IMR-90 (cell line): ENCODE results near the gene COX19. TPM values are rescaled to one million over a fixed set of nuclear protein-coding genes. Genes with fewer than 3 reads are reported as not detected.

Experiments
- ATAC-seq: fragments of 200-7000 bp; cut with Tn5 transposase; 2 replicates; pipeline ENCODE4 v1.9.1; 2020; ENCODE audit warnings: low read depth, mild to moderate bottlenecking, moderate library complexity
- BruUV-seq: library from RNA; stranded (reverse); fragments of 400-500 nt; replicated peaks from 2 replicates; lab custom pipeline; 2021; lab: Mats Ljungman, UMichigan
- CTCF ChIA-PET: fragments of 300-600 bp; formaldehyde crosslinking; extraction: SDS; loops from one replicate; lab custom pipeline; 2021; ENCODE audit warnings: antibody characterized with exemption; lab: Yijun Ruan, JAX
- POLR2A ChIA-PET: fragments of 300-600 bp; sonication (Branson Sonifier 250); formaldehyde crosslinking; loops from one replicate; lab custom pipeline; 2022; ENCODE audit warnings: antibody characterized with exemption; ENCODE audit not compliant: unreplicated experiment; lab: Charles Lee
- DNase-seq: peaks from one replicate; pipeline ENCODE4 v3.0.0; 2013
- H2AFZ ChIP-seq: replicated peaks from 2 replicates; pipeline ENCODE3; 2013; ENCODE audit warnings: low read length, mild to moderate bottlenecking; ENCODE audit not compliant: poor library complexity
- H2AK5ac ChIP-seq: 2 replicates; pipeline ENCODE4 v1.6.1; 2013; ENCODE audit warnings: low read depth, low read length, inconsistent platforms
- H2AK9ac ChIP-seq: replicated peaks from 2 replicates; pipeline ENCODE3; 2013; ENCODE audit warnings: mild to moderate bottlenecking, low read depth, low read length, moderate library complexity; ENCODE audit not compliant: poor library complexity
- H2BK120ac ChIP-seq: 2 replicates; pipeline ENCODE4 v1.6.1; 2013; ENCODE audit warnings: low read depth, low read length, inconsistent platforms
- H2BK15ac ChIP-seq: 3 replicates; pipeline ENCODE4 v1.6.1; 2013; ENCODE audit warnings: low read depth, low read length, inconsistent platforms
- H2BK20ac ChIP-seq: 2 replicates; pipeline ENCODE4 v1.6.1; 2013; ENCODE audit warnings: low read depth, mild to moderate bottlenecking, inconsistent platforms, low read length, moderate library complexity
- H2BK5ac ChIP-seq: 2 replicates; pipeline ENCODE4 v1.6.1; 2013; ENCODE audit warnings: mild to moderate bottlenecking, low read depth, low read length, inconsistent platforms; ENCODE audit not compliant: poor library complexity, severe bottlenecking
- H3K14ac ChIP-seq: replicated peaks from 2 replicates; pipeline ENCODE4 v1.6.1; 2013; ENCODE audit warnings: low read depth, low read length, inconsistent platforms
- H3K18ac ChIP-seq: 2 replicates; pipeline ENCODE4 v1.6.1; 2013; ENCODE audit warnings: low read depth, low read length, control low read depth
- H3K23ac ChIP-seq: 2 replicates; pipeline ENCODE4 v1.6.1; 2013; ENCODE audit warnings: low read depth, low read length, inconsistent platforms
- H3K27ac ChIP-seq: 2 replicates; pipeline ENCODE4 v1.5.1; 2013; ENCODE audit warnings: mild to moderate bottlenecking, control low read depth, low read length; ENCODE audit not compliant: insufficient read depth
- H3K27me3 ChIP-seq: 2 replicates; pipeline ENCODE4 v1.6.1; 2013; ENCODE audit warnings: low read length; ENCODE audit not compliant: control insufficient read depth, insufficient read depth
- H3K36me3 ChIP-seq: 2 replicates; pipeline ENCODE4 v1.6.1; 2013; ENCODE audit warnings: low read length, mixed read lengths; ENCODE audit not compliant: control insufficient read depth, insufficient read depth
- H3K4ac ChIP-seq: 2 replicates; pipeline ENCODE4 v1.6.1; 2013; ENCODE audit warnings: low read depth, low read length, inconsistent platforms
- H3K4me1 ChIP-seq: 2 replicates; pipeline ENCODE4 v1.6.1; 2013; ENCODE audit warnings: low read length, mixed read lengths; ENCODE audit not compliant: control insufficient read depth, insufficient read depth
- H3K4me2 ChIP-seq: 2 replicates; pipeline ENCODE4 v1.6.1; 2013; ENCODE audit warnings: low read depth, mild to moderate bottlenecking, control low read depth, low read length, moderate library complexity
- H3K4me3 ChIP-seq: 2 replicates; pipeline ENCODE4 v1.5.1; 2013; ENCODE audit warnings: low read depth, mild to moderate bottlenecking, control low read depth, low read length, moderate library complexity; ENCODE audit not compliant: insufficient read depth
- H3K56ac ChIP-seq: 2 replicates; pipeline ENCODE4 v1.6.1; 2013; ENCODE audit warnings: low read length, inconsistent platforms; ENCODE audit not compliant: insufficient read depth; ENCODE audit errors: extremely low read depth
- H3K79me1 ChIP-seq, 2 experiments: 2 replicates each; pipeline ENCODE4 v1.6.1; 2013; ENCODE audit warnings: low read length in 2 of 2, inconsistent platforms in 1 of 2, low read depth in 1 of 2
- H3K9ac ChIP-seq: 2 replicates; pipeline ENCODE4 v1.6.1; 2013; ENCODE audit warnings: low read depth, low read length, control low read depth
- H3K9me1 ChIP-seq: 2 replicates; pipeline ENCODE4 v1.6.1; 2013; ENCODE audit warnings: low read length, inconsistent platforms; ENCODE audit not compliant: insufficient read depth
- H3K9me3 ChIP-seq: 2 replicates; pipeline ENCODE4 v1.6.1; 2013; ENCODE audit warnings: low read length; ENCODE audit not compliant: control insufficient read depth, insufficient read depth
- H4K20me1 ChIP-seq: 2 replicates; pipeline ENCODE4 v1.6.1; 2013; ENCODE audit warnings: low read length, inconsistent platforms; ENCODE audit not compliant: insufficient read depth
- H4K5ac ChIP-seq: 2 replicates; pipeline ENCODE4 v1.6.1; 2013; ENCODE audit warnings: mild to moderate bottlenecking, low read depth, low read length, control low read depth
- H4K8ac ChIP-seq, 2 experiments: 2 replicates each; pipeline ENCODE4 v1.6.1; 2013; ENCODE audit warnings: low read depth in 2 of 2, low read length in 2 of 2, control low read depth in 1 of 2, inconsistent platforms in 1 of 2
- H4K91ac ChIP-seq: 2 replicates; pipeline ENCODE4 v1.6.1; 2013; ENCODE audit warnings: low read depth, low read length, inconsistent platforms; ENCODE audit not compliant: insufficient read depth
- BHLHE40 ChIP-seq: fragments of 150-350 bp; IDR thresholded peaks from 2 replicates; pipeline ENCODE4 v1.6.1; 2016; ENCODE audit warnings: mild to moderate bottlenecking, low read depth, low read length
- CEBPB ChIP-seq: IDR thresholded peaks from 2 replicates; pipeline ENCODE4 v1.6.1; 2012; ENCODE audit warnings: low read depth, low read length, improper control_type of control experiment
- CHD1 ChIP-seq: IDR thresholded peaks from 2 replicates; pipeline ENCODE4 v1.6.1; 2012; ENCODE audit warnings: low read depth, low read length, improper control_type of control experiment
- FOS ChIP-seq: fragments of 150-350 bp; IDR thresholded peaks from 2 replicates; pipeline ENCODE4 v1.6.1; 2016; ENCODE audit warnings: low read depth, low read length
- MAFK ChIP-seq: IDR thresholded peaks from 2 replicates; pipeline ENCODE4 v1.6.1; 2012; ENCODE audit warnings: low read depth, low read length, improper control_type of control experiment
- MAZ ChIP-seq: IDR thresholded peaks from 2 replicates; pipeline ENCODE4 v1.6.1; 2012; ENCODE audit warnings: low read depth, mild to moderate bottlenecking, low read length, improper control_type of control experiment, moderate library complexity, borderline replicate concordance
- NFE2L2 ChIP-seq: fragments of 150-350 bp; IDR thresholded peaks from 2 replicates; pipeline ENCODE4 v1.6.1; 2016; ENCODE audit warnings: low read depth, mild to moderate bottlenecking, low read length
- POLR2A ChIP-seq: IDR thresholded peaks from 2 replicates; pipeline ENCODE4 v1.6.1; 2012; ENCODE audit warnings: mild to moderate bottlenecking, low read depth, low read length
- RAD21 ChIP-seq: IDR thresholded peaks from 2 replicates; pipeline ENCODE4 v1.6.1; 2012; ENCODE audit warnings: low read length, improper control_type of control experiment
- RCOR1 ChIP-seq: IDR thresholded peaks from 2 replicates; pipeline ENCODE4 v1.6.1; 2012; ENCODE audit warnings: mild to moderate bottlenecking, low read length, improper control_type of control experiment; ENCODE audit not compliant: insufficient replicate concordance
- RFX5 ChIP-seq: IDR thresholded peaks from 2 replicates; pipeline ENCODE4 v1.8.0; 2012; ENCODE audit warnings: low read depth, mild to moderate bottlenecking, low read length, moderate library complexity
- SMC3 ChIP-seq: fragments of 150-350 bp; IDR thresholded peaks from 2 replicates; pipeline ENCODE4 v1.6.1; 2016; ENCODE audit warnings: low read depth, mild to moderate bottlenecking, antibody characterized with exemption, low read length, moderate library complexity
- USF2 ChIP-seq: fragments of 150-350 bp; IDR thresholded peaks from 2 replicates; pipeline ENCODE4 v1.6.1; 2017; ENCODE audit warnings: mild to moderate bottlenecking, antibody characterized with exemption, low read length, low read depth
- WGBS, 2 experiments: methylation state at CpG; one replicate each; pipeline versions ENCODE4 v1.1.5 to v1.1.7; 2013; ENCODE audit warnings: missing lambda C conversion rate in 2 of 2; ENCODE audit not compliant: insufficient read length in 1 of 2; ENCODE audit errors: extremely low coverage in 2 of 2; 5-methylcytosine and 5-hydroxymethylcytosine counted together
- dilution Hi-C: fragments of 300-500 bp; cut with HindIII; formaldehyde crosslinking; loops from one replicate; pipeline ENCODE4 v1.14.3; 2018; ENCODE audit warnings: low sequenced_read_pairs; ENCODE audit not compliant: unreplicated experiment
- in situ Hi-C: fragments of 300-500 bp; cut with MboI; formaldehyde crosslinking; loops from 3 replicates; pipeline ENCODE4 v1.14.3; 2019; ENCODE audit warnings: low sequenced_read_pairs, inconsistent platforms, mixed read lengths
- intact Hi-C: fragments of 100-400 bp; cut with micrococcal nuclease; formaldehyde crosslinking; loops from 2 replicates; pipeline ENCODE4 v1.10.0; 2022
- polyA plus RNA-seq, 3 experiments: library from polyadenylated mRNA; depleted of rRNA; stranded (reverse); fragments of >200 nt; gene quantifications; 2 replicates each; pipeline ENCODE4 v1.2.3, GENCODE V29; 2012; ENCODE audit warnings: low replicate concordance in 1 of 3
- total RNA-seq: library from RNA; depleted of rRNA; stranded (reverse); fragments of >200 nt; gene quantifications from 2 replicates; pipeline ENCODE4 v1.2.3, GENCODE V29; 2012
- TF ChIP-seq, protein P1 (sequence below): conservative IDR thresholded peaks from 2 replicates; pipeline ENCODE4 v1.5.1; 2012; ENCODE audit warnings: mild to moderate bottlenecking, low read depth, low read length, improper control_type of control experiment
- TF ChIP-seq, protein P2 (sequence below): fragments of 150-350 bp; IDR thresholded peaks from 2 replicates; pipeline ENCODE4 v1.6.1; 2016; ENCODE audit warnings: low read depth, mild to moderate bottlenecking, low read length, moderate library complexity, borderline replicate concordance

COX19 gene
- total and polyA plus RNA-seq, 2 of the 4 experiments (the other 2 are of a cell fraction) = 3.9 to 7.3 TPM

GRCh38 chr7:1004018-1004852 is 28.9 kb upstream of the COX19 start:
- in situ Hi-C loops = no loop called here
- WGBS, 2 experiments = 89% methylated on average over 21 of the region's 32 CpGs; no CpG with 5 or more reads in 1 of the 2 experiments
- dilution Hi-C loops = no loop called here

More at GRCh38 chr7:1004018-1004852, 28.9 kb upstream of the COX19 start:
- H3K14ac ChIP-seq = no peak overlapping the region
- H3K4ac ChIP-seq = no peak overlapping the region
- H2BK5ac ChIP-seq = no peak overlapping the region
- no peak overlapping the region for H3K56ac ChIP-seq
- no peak overlapping the region for H3K4me3 ChIP-seq
- H3K9me1 ChIP-seq = peaks cover 4% of the 10 kb centered on the region
- H3K9me3 ChIP-seq = no peaks in the 10 kb centered on the region
- ChIA-PET POLR2A (no interaction called here), CTCF (interaction anchor here (0.9 kb wide), 1 partner anchor 61 kb away, joined by 3 read pairs; no protein-coding TSS in a partner anchor)
- H2BK15ac ChIP-seq = no peak overlapping the region
- no peaks in the 10 kb centered on the region for H3K4me1 ChIP-seq
- H4K5ac ChIP-seq = no peak overlapping the region
- H2BK120ac ChIP-seq = no peak overlapping the region
- H3K27me3 ChIP-seq = no peaks in the 10 kb centered on the region
- H4K91ac ChIP-seq = no peak overlapping the region
- peaks cover 10% of the 10 kb centered on the region; the same call in 1 of the 2 replicates for H4K20me1 ChIP-seq
- no peak overlapping the region for H3K27ac ChIP-seq
- no peak overlapping the region for H2AK5ac ChIP-seq
- peaks cover 0 to 13% of the 10 kb centered on the region in 2 experiments; a peak in 3 of 4 replicates for H3K79me1 ChIP-seq
- no peak overlapping the region for H4K8ac ChIP-seq
- peak overlapping the region; percentile 42 for H2AK9ac ChIP-seq
- H2AFZ ChIP-seq = no peak overlapping the region
- intact Hi-C loops = no loop called here
- H3K9ac ChIP-seq = no peak overlapping the region
- peaks cover 26% of the 10 kb centered on the region for H3K36me3 ChIP-seq
- BruUV-seq = no TSS peak
- H3K18ac ChIP-seq = no peak overlapping the region
- TF ChIP-seq MAZ (no peak), RCOR1 (no peak), SMC3 (no peak), USF2 (no peak), CEBPB (no peak), MAFK (no peak), FOS (no peak), CHD1 (no peak), RFX5 (no peak), NFE2L2 (no peak), POLR2A (no peak), BHLHE40 (no peak), RAD21 (no peak)
- TF ChIP-seq, protein P1, sequence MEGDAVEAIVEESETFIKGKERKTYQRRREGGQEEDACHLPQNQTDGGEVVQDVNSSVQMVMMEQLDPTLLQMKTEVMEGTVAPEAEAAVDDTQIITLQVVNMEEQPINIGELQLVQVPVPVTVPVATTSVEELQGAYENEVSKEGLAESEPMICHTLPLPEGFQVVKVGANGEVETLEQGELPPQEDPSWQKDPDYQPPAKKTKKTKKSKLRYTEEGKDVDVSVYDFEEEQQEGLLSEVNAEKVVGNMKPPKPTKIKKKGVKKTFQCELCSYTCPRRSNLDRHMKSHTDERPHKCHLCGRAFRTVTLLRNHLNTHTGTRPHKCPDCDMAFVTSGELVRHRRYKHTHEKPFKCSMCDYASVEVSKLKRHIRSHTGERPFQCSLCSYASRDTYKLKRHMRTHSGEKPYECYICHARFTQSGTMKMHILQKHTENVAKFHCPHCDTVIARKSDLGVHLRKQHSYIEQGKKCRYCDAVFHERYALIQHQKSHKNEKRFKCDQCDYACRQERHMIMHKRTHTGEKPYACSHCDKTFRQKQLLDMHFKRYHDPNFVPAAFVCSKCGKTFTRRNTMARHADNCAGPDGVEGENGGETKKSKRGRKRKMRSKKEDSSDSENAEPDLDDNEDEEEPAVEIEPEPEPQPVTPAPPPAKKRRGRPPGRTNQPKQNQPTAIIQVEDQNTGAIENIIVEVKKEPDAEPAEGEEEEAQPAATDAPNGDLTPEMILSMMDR = no peak
- TF ChIP-seq, protein P2, sequence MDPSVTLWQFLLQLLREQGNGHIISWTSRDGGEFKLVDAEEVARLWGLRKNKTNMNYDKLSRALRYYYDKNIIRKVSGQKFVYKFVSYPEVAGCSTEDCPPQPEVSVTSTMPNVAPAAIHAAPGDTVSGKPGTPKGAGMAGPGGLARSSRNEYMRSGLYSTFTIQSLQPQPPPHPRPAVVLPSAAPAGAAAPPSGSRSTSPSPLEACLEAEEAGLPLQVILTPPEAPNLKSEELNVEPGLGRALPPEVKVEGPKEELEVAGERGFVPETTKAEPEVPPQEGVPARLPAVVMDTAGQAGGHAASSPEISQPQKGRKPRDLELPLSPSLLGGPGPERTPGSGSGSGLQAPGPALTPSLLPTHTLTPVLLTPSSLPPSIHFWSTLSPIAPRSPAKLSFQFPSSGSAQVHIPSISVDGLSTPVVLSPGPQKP = no peak
- DNase-seq (peak; percentile 27), ATAC-seq (no peak)
- no peak overlapping the region for H3K23ac ChIP-seq
- no peak overlapping the region for H3K4me2 ChIP-seq
- no peak overlapping the region for H2BK20ac ChIP-seq
